ENCODE data around the gene HECTD4.

Gene HECTD4

GRCh38 chr12:112176321-112177010 is 205.8 kb downstream of the HECTD4 start:
- DNase-seq (ENCODE audit: low read depth) = no peak

- no peak for DNase-seq (ENCODE audit: low read depth)
These were observed 206.7 kb downstream of the HECTD4 start for GRCh38 chr12:112175361-112176155.

- no peak for DNase-seq (ENCODE audit: low read depth)
These were observed 209.5 kb downstream of the HECTD4 start for GRCh38 chr12:112172556-112173324.

- DNase-seq (ENCODE audit: low read depth) = no peak
These were observed 211.1 kb downstream of the HECTD4 start for GRCh38 chr12:112170971-112171596.

GRCh38 chr12:112170376-112170775 is 211.9 kb downstream of the HECTD4 start:
- DNase-seq (ENCODE audit: low read depth) = no peak

GRCh38 chr12:112169966-112170365 is 212.3 kb downstream of the HECTD4 start:
- DNase-seq (ENCODE audit: low read depth) = no peak

GRCh38 chr12:112169161-112169872 is 212.9 kb downstream of the HECTD4 start:
- no peak for DNase-seq (ENCODE audit: low read depth)

GRCh38 chr12:112168561-112168971 is 213.7 kb downstream of the HECTD4 start:
- no peak for DNase-seq (ENCODE audit: low read depth)

GRCh38 chr12:112167718-112168525 is 214.3 kb downstream of the HECTD4 start:
- no peak for DNase-seq (ENCODE audit: low read depth)

GRCh38 chr12:112167031-112167461 is 215.2 kb downstream of the HECTD4 start:
- DNase-seq (ENCODE audit: low read depth) = no peak

- no peak for DNase-seq (ENCODE audit: low read depth)
These were observed 215.9 kb downstream of the HECTD4 start for GRCh38 chr12:112166051-112167015.

- DNase-seq (ENCODE audit: low read depth) = no peak
These were observed 216.6 kb downstream of the HECTD4 start for GRCh38 chr12:112165624-112166023.

GRCh38 chr12:112164011-112164660 is 218.1 kb downstream of the HECTD4 start:
- no peak for DNase-seq (ENCODE audit: low read depth)

- no peak for DNase-seq (ENCODE audit: low read depth)
These were observed 218.7 kb downstream of the HECTD4 start for GRCh38 chr12:112163471-112163991.

- no peak for DNase-seq (ENCODE audit: low read depth)
These were observed 219.2 kb downstream of the HECTD4 start for GRCh38 chr12:112163056-112163455.

GRCh38 chr12:112162241-112162790 is 219.9 kb downstream of the HECTD4 start:
- DNase-seq (ENCODE audit: low read depth) = no peak

- DNase-seq (ENCODE audit: low read depth) = no peak
These were observed 220.5 kb downstream of the HECTD4 start for GRCh38 chr12:112161711-112162110.

- DNase-seq (ENCODE audit: low read depth) = no peak
These were observed 221.6 kb downstream of the HECTD4 start for GRCh38 chr12:112160611-112161010.

Data from non-pigmented ciliary epithelial cell (primary cell).